SW480 (cell line): Measurements from ENCODE around the gene TCERG1L.
A peak's percentile ranks its signal among the peaks of the same experiment; 100 is the strongest.
"Not testable (repeated sequence)": the region's sequence is repeated elsewhere in the genome, so short reads cannot be mapped to it uniquely, and the experiment has no call there.

Experiments
- DNase-seq: peaks from one replicate; pipeline ENCODE4 v3.0.0-alpha.2; 2016; ENCODE audit warnings: low spot score

TCERG1L gene

GRCh38 chr10:131248376-131249165, 63.0 kb downstream of the TCERG1L start:
- no peak for DNase-seq

GRCh38 chr10:131247873-131248272, 63.6 kb downstream of the TCERG1L start:
- no peak for DNase-seq

- DNase-seq = no peak
These were observed 64.7 kb downstream of the TCERG1L start for GRCh38 chr10:131246775-131247174.

- DNase-seq = no peak
These were observed 65.4 kb downstream of the TCERG1L start for GRCh38 chr10:131246089-131246488.

DNA sequence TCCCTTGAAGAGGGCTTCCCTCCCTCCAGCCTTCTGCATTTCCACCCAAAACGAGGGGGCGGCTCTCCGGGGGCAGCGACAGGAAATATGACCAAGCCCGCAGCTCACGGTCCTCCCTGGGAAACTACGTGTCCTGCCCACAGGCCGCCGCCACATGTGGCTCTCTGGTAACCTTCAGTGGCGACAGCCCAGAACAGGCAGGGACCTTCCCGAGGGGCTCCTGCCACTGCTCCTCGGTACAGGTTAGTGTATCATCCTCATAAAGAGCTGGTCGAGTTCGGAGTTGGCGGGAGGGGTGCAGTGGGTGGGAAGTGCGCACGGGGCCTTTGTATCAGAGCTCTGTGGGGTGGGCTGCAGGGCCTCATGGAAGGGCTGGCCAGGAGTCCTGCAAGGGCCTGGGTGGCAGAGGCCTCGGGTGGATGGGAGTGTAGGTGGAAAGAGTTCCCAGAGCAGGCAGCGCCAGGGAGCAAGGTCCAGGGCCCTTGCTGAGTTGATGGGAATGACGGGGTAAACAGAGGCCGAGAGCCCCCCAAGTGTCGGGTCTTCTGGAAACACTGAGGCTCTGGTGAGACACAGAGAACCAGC, 66.0 kb downstream of the TCERG1L start:
- no peak for DNase-seq

DNA sequence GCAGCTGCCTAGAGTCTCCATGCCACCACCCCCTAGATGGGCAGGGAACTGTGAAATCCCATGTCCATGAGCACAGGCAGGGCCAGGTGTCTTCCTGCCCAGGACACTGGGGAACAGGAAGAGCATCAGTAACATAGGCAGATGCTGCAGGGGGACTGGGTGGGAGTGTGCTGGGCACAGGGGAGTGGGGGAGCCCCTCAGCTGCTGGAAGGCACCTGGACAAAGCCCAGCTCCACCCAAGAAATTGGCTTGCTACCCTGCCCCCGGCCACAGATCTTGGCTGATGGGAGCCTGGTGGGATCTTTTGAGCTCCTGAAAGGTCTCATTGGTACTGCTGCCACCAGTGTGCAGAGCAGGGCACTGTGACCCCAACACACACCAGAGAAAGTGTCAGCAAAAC, 66.7 kb downstream of the TCERG1L start:
- DNase-seq = no peak

- DNase-seq = no peak
These were observed 68.4 kb downstream of the TCERG1L start for GRCh38 chr10:131243076-131243475.

- peak; percentile 13 for DNase-seq
These were observed 69.5 kb downstream of the TCERG1L start for GRCh38 chr10:131242007-131242406.

DNA sequence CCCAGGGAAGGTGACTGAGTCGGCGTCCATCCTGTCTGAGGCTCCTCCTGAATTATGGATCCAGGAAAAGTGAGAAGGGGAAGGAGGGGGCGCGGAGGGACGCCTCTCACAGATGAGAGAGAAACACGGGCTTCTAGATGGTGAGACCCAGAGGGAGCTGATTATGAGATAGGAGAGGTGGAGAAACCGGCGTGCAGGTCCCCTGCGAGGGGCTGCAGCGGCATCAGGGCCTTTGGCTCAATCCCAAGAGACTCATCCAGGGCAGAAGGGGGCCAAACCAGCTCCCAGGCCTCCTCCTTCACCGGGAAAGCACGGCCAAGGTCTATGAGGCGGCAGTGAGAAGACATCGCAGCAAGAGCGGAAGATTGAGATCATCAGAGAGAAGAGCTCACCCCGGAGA, 70.8 kb downstream of the TCERG1L start:
- no peak for DNase-seq

DNA sequence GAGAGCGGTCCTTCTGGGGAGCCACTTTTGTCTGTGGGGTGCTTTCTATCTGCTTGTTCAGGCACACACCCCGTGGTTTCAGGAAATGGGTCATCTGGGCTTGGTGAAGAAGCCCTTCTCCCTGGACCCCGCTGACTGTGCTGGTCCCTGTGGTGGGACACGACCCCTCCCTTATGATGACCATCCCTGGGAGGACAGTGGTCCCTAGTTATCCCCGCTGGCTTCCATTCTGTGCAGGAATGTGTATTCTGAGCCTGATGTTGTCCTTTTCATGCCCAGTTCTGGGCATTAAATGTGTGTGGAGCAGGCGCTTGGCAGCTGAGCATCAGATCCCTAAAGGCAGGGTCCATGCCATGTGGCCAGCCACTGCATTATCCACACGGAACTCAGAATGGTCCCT, 71.6 kb downstream of the TCERG1L start:
- no peak for DNase-seq

DNA sequence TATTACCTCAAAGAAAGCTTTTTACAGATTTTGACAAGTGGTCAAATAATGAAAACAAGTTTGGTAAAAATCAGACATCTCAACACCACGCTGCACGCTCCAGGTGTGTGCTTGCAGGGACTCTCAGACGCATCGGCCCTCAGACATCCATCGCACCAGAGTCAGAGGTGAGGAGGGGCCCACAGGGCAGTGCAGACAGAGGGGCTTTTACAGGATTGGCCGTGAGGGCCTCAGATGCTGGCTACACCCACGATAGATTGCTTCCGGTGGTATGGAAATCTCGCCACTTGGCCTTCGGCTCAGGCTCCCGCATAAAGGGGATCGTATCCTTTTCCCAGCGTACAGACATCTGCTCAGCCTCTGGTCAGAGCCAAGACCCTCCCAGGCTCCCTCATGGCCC, 72.1 kb downstream of the TCERG1L start:
- DNase-seq = no peak

DNA sequence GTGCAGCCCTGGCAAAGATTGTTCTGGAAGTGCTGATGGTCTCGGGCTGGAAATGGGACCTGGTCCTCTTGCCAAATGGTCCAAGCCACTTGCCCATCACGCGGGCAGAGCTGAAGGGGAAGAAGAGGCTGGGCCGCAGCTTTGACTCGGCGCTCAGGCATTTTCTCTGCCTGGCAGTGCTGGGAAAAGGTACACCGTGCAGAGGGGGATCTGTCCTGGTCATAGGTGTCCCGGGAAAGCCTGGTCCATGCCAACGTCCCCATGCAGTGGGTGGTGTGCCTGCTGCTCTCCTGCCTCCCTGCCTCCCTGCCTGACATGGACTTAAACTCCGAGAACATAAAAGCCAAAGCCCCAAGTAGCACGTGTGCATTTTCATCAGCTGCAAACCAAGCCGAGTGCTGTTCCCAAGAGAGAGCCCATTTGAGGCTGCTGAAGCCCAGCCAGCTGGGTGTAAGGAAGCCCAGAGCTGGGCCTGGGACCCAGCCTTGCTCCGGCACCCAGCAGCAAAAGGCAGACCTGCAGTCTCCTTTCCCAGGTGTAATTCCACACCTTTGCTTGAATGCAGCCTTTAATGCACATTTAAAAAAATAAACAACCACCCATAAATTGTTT, 72.7 kb downstream of the TCERG1L start:
- no peak for DNase-seq

DNA sequence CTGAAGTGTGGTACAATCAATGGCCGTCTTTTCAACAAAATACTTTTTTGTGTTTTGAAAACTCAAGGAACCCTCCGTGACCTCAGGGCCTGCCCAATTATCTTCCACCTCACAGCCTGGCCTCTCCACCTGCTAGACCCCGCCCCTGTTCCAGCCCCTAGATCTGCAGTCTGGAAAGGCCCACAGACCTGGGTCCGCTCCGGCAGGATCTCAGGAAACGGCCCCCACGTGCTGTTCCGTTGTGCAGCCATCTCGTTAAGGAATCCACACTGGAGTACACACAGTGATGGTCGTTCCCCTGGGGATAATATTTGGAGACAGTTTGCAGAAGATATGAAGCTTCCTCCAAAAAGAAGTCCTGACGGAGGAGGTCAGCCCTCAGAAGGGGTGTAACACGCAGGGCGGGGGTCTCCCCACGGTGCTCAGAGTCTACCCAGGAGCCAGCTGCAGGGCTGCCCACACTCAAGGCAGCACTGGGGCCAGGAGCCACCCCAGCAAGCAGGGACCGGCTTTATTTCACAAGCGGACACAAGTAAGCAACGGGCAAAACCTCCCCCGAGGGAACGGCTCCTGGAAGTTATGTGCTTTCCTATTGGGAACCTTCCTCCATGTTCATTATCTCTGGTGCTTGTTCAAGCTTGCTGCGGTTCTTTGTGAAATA, 73.4 kb downstream of the TCERG1L start:
- DNase-seq = no peak

DNA sequence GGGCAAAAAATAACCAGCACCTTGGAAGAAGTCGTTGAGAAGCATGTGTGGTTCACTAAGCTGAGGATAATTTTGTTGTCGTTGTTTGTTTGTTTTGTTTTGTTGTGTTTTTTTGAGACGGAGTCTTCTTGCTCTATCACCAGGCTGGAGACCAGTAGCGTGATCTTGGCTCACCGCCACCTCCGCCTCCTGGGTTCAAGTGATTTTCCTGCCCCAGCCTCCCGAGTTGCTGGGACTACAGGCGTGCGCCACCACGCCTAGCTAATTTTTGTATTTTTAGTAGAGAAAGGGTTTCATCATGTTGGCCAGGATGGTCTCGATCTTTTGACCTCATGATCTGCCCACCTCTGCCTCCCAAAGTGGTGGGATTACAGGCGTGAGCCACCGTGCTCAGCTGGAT, 76.9 kb downstream of the TCERG1L start:
- not testable (repeated sequence) for DNase-seq

- DNase-seq = no peak
These were observed 77.8 kb downstream of the TCERG1L start for GRCh38 chr10:131233611-131234258.

DNA sequence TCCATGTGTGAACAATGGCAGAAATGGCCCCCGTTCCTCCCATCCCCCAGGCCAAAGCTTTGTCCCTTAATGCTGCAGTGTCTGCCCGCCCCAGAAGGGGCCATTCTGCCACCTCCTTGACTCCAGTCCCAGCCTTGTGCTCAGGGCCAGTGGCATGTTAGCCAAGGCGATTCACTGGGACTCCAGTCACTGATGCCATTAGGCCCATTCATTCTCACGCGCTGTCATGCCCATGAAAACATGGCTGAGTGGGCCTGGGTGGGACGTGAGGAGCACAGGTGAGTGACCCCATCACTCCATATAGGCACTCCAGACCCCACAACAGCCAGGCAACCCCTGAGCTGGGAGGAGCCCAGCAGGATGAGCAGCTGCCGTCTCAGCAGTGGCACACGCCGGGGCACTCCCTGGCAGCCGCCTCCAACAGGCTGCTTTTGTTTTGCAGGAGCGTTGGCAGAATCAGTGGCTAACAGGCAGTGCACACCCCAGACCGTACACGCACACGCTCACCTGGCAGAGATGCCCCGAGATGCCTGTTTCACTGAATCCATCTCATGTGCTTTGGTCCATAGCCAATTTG, 79.5 kb downstream of the TCERG1L start:
- DNase-seq = no peak

DNA sequence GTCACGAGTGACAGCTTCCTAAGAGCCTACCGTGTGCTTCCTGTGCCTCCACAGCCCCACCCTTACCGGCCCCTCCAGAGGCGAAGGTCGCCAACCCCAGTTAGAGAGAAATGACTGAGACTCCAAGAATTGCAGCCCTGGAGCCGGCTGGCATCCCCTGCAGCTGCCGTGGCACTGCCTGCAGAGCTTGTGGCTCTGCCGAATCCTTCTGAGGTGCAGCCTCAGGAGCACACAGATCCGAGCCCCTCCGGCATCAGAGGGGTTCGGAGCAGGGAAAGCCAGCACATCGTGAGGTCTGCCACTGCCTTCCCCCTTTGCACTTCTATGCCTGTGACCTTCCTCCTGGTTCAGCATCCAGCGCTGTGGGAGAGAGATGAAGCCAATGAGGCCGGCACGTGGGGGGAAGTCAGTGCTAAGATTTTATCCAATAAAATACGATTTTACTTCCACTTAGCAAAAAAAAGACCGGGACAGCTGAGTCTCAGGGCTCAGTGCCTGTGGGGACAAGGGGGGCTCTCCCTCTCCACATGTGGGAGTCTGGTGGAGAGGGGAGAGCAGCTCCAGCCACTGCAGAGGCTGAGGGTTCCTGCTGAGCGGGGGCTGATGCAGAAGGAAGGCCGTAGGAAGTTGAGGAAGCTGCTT, 80.1 kb downstream of the TCERG1L start:
- DNase-seq = no peak

- no peak for DNase-seq
These were observed 80.7 kb downstream of the TCERG1L start for GRCh38 chr10:131230641-131231322.

DNA sequence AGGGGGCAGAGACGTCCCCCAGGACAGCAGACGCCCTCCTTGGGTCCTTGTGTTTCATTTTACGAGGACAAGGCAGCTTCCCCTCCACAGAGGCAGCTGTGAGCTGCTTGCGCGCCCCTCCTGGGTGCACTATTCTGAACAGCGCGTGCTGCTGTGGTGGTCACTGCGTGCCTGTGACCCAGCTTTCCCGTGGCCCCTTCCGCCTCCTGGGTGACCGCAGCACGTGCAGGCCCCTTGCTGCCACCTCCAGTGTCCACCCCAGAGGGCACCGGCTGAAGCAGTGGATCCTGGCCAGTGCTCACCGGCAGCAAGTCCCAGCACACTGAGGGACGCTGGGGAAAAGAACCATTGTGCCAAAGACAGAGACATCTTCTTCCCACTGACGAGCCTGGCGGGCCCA, 81.4 kb downstream of the TCERG1L start:
- no peak for DNase-seq

GRCh38 chr10:131227163-131227740, 84.3 kb downstream of the TCERG1L start:
- no peak for DNase-seq
